Dermis lymphatic vessel endothelial cell (primary cell): ENCODE measurements around the gene RPS6KA5. TPM values are rescaled to one million over a fixed set of nuclear protein-coding genes. Genes with fewer than 3 reads are reported as not detected.

ENCODE experiments used
- total RNA-seq: library from RNA; depleted of rRNA; stranded (reverse); fragments of >200 nt; gene quantifications from 2 replicates; pipeline ENCODE4 v1.2.1, GENCODE V29; 2014

The RPS6KA5 gene
- 4.1 and 8.8 TPM in 2 replicates for total RNA-seq

GRCh38 chr14:91060351-91061055, at the start of gene RPS6KA5:
Gene RPS6KA5 (minus strand): TSS chr14:91060641. CDS start chr14:91060434, 207 bp downstream.

GRCh38 chr14:90815822-90816662, 244.4 kb downstream of the RPS6KA5 start, which contains the start of gene TTC7B:
Gene TTC7B (minus strand): TSS chr14:90816430. CDS start chr14:90816295, 135 bp downstream.

Other genes starting within 250 kb of the RPS6KA5 start
- 17.0 and 23.7 TPM in 2 replicates for gene TTC7B, start 244.2 kb downstream of the RPS6KA5 start, total RNA-seq
- gene DGLUCY, start 53.4 kb upstream of the RPS6KA5 start, total RNA-seq = 32.3 and 54.9 TPM in 2 replicates
- 0.22 and 0.34 TPM in 2 replicates for gene GPR68, start 184.1 kb upstream of the RPS6KA5 start, total RNA-seq